ENCODE measurements around the gene S100A5.
"Not testable (repeated sequence)": the region's sequence is repeated elsewhere in the genome, so short reads cannot be mapped to it uniquely, and the experiment has no call there.

The S100A5 gene

GRCh38 chr1:153540394-153541361, at the start of gene S100A5:
Gene S100A5, minus strand, starts transcription at chr1:153540934. Its CDS starts 743 bp downstream, at chr1:153540191.
- H3K27ac ChIP-seq: peak within 1 kb of the TSS; percentile 42
- no peak for DNase-seq (ENCODE audit: low read depth, low spot score)

- H3K27ac ChIP-seq: no peak overlapping the region
Measured at GRCh38 chr1:153588482-153588881, 47.7 kb upstream of the S100A5 start.

GRCh38 chr1:153588033-153588432, 47.3 kb upstream of the S100A5 start:
- H3K27ac ChIP-seq; DNase-seq (ENCODE audit: low read depth, low spot score): not testable (repeated sequence)

More at GRCh38 chr1:153588482-153588881, 47.7 kb upstream of the S100A5 start:
- DNase-seq (ENCODE audit: low read depth, low spot score): no peak

GRCh38 chr1:153587314-153587713, 46.6 kb upstream of the S100A5 start:
- no peak for DNase-seq (ENCODE audit: low read depth, low spot score)
- H3K27ac ChIP-seq: no peak overlapping the region

- H3K27ac ChIP-seq: no peak overlapping the region
- DNase-seq (ENCODE audit: low read depth, low spot score): no peak
Measured at GRCh38 chr1:153586347-153586746, 45.6 kb upstream of the S100A5 start.

GRCh38 chr1:153585006-153585405, 44.3 kb upstream of the S100A5 start:
- no peak for DNase-seq (ENCODE audit: low read depth, low spot score)
- no peak overlapping the region for H3K27ac ChIP-seq

- no peak for DNase-seq (ENCODE audit: low read depth, low spot score)
- H3K27ac ChIP-seq: no peak overlapping the region
Measured at GRCh38 chr1:153583976-153584375, 43.2 kb upstream of the S100A5 start.

- not testable (repeated sequence) for DNase-seq (ENCODE audit: low read depth, low spot score); H3K27ac ChIP-seq
Measured at GRCh38 chr1:153583514-153583913, 42.8 kb upstream of the S100A5 start.

GRCh38 chr1:153582836-153583235, 42.1 kb upstream of the S100A5 start:
- H3K27ac ChIP-seq; DNase-seq (ENCODE audit: low read depth, low spot score): not testable (repeated sequence)

GRCh38 chr1:153578936-153579335, 38.2 kb upstream of the S100A5 start:
- H3K27ac ChIP-seq: no peak overlapping the region
- no peak for DNase-seq (ENCODE audit: low read depth, low spot score)

GRCh38 chr1:153578490-153578889, 37.8 kb upstream of the S100A5 start:
- no peak for DNase-seq (ENCODE audit: low read depth, low spot score)
- H3K27ac ChIP-seq: no peak overlapping the region

- DNase-seq (ENCODE audit: low read depth, low spot score): no peak
Measured at GRCh38 chr1:153577624-153578051, 36.9 kb upstream of the S100A5 start.

GRCh38 chr1:153577138-153577537, 36.4 kb upstream of the S100A5 start:
- DNase-seq (ENCODE audit: low read depth, low spot score): no peak
- no peak overlapping the region for H3K27ac ChIP-seq

More at GRCh38 chr1:153577624-153578051, 36.9 kb upstream of the S100A5 start:
- no peak overlapping the region for H3K27ac ChIP-seq

GRCh38 chr1:153575497-153575896, 34.8 kb upstream of the S100A5 start:
- DNase-seq (ENCODE audit: low read depth, low spot score); H3K27ac ChIP-seq: not testable (repeated sequence)

- DNase-seq (ENCODE audit: low read depth, low spot score): not testable (repeated sequence)
Measured at GRCh38 chr1:153575081-153575491, 34.4 kb upstream of the S100A5 start.

GRCh38 chr1:153573351-153573750, 32.6 kb upstream of the S100A5 start:
- H3K27ac ChIP-seq: peak overlapping the region; percentile 95
- DNase-seq (ENCODE audit: low read depth, low spot score): no peak

More at GRCh38 chr1:153575081-153575491, 34.4 kb upstream of the S100A5 start:
- not testable (repeated sequence) for H3K27ac ChIP-seq

GRCh38 chr1:153572569-153573015, 31.9 kb upstream of the S100A5 start:
- peak overlapping the region; percentile 95 for H3K27ac ChIP-seq

GRCh38 chr1:153571706-153572105, 31.0 kb upstream of the S100A5 start:
- peak overlapping the region; percentile 95 for H3K27ac ChIP-seq
- no peak for DNase-seq (ENCODE audit: low read depth, low spot score)

More at GRCh38 chr1:153572569-153573015, 31.9 kb upstream of the S100A5 start:
- DNase-seq (ENCODE audit: low read depth, low spot score): peak; percentile 77

- no peak for DNase-seq (ENCODE audit: low read depth, low spot score)
- H3K27ac ChIP-seq: no peak overlapping the region
Measured at GRCh38 chr1:153570874-153571273, 30.1 kb upstream of the S100A5 start.

- H3K27ac ChIP-seq: peak overlapping the region; percentile 100
- no peak for DNase-seq (ENCODE audit: low read depth, low spot score)
Measured at GRCh38 chr1:153569465-153569864, 28.7 kb upstream of the S100A5 start.

GRCh38 chr1:153568367-153569099, 27.8 kb upstream of the S100A5 start:
- peak; percentile 91 for DNase-seq (ENCODE audit: low read depth, low spot score)
- H3K27ac ChIP-seq: peak overlapping the region; percentile 100
